ENCODE measurements around the gene ACR. TPM values are rescaled to one million over a fixed set of nuclear protein-coding genes. Genes with fewer than 3 reads are reported as not detected.

Gene ACR
- total RNA-seq, 1 experiment from 2014 or later = not detected

DNA sequence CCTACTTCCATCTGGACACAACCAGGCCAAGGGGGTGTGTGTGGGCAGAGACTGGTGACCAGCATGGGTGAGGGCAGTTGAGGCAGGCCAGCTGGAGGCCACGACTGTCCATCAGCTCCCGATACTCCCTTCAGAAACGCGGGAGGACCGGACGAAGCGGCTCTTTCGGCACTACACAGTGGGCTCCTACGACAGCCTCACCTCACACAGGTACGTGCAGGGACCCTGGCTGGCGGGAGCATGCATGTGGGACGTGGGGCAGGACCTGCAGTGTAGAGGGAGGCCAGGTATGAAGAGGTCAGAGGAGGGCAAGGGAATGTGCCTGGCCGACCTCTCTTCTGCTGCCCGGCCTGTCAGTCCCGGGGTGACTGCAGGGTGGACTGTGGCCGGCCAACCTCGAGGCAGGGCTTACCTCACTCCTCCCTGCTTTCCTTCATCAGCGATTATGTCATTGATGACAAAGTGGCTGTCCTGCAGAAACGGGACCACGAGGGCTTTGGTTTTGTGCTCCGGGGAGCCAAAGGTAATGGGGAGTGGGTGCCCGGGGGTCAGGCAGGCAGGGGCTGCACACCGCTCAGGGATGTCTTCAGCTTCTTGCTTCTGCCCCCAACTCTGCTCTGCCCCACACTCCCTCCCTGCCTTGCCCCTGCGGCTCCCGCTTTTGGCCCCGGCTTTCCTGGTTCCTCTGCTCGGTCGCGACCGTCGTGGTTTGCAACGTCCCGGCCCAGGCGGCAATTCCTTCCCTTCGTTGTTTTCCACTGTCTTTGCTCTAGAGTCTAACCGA is 34.1 kb upstream of the ACR start:
- no TSS peak for BruUV-seq (replicated peaks)
- intact Hi-C loops (cut with micrococcal nuclease; ENCODE audit: unreplicated experiment) = no loop called here
- TF ChIP-seq EZH2 (IDR thresholded peaks at IDR 0.05; ENCODE audit: borderline replicate concordance, low read depth, low read length, poor library complexity, severe bottlenecking) = no peak
- TF ChIP-seq, protein P1, sequence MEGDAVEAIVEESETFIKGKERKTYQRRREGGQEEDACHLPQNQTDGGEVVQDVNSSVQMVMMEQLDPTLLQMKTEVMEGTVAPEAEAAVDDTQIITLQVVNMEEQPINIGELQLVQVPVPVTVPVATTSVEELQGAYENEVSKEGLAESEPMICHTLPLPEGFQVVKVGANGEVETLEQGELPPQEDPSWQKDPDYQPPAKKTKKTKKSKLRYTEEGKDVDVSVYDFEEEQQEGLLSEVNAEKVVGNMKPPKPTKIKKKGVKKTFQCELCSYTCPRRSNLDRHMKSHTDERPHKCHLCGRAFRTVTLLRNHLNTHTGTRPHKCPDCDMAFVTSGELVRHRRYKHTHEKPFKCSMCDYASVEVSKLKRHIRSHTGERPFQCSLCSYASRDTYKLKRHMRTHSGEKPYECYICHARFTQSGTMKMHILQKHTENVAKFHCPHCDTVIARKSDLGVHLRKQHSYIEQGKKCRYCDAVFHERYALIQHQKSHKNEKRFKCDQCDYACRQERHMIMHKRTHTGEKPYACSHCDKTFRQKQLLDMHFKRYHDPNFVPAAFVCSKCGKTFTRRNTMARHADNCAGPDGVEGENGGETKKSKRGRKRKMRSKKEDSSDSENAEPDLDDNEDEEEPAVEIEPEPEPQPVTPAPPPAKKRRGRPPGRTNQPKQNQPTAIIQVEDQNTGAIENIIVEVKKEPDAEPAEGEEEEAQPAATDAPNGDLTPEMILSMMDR (conservative IDR thresholded peaks at IDR 0.05; ENCODE audit: low read depth, low read length) = no peak
- no peak for DNase-seq (ENCODE audit: low spot score)
- no peak overlapping the region for H3K4me3 ChIP-seq (ENCODE audit: low read depth, low read length, poor library complexity, severe bottlenecking)
- no peaks in the 10 kb centered on the region for H3K27me3 ChIP-seq (replicated peaks; ENCODE audit: insufficient read depth, low read depth, low read length, poor library complexity)
- H3K4me1 ChIP-seq (ENCODE audit: insufficient read depth, low read length, poor library complexity, severe bottlenecking) = peaks cover 4% of the 10 kb centered on the region
- no peaks in the 10 kb centered on the region for H3K36me3 ChIP-seq (ENCODE audit: insufficient read depth, low read length, poor library complexity, severe bottlenecking)
- ChIA-PET CTCF (no interaction called here), POLR2A (ENCODE audit: low non-redundant PET) (no interaction called here)
- no peaks in the 10 kb centered on the region for H3K9me3 ChIP-seq (ENCODE audit: low read depth, low read length, poor library complexity, severe bottlenecking)
- no peak overlapping the region for H3K27ac ChIP-seq (ENCODE audit: low read depth, low read length, poor library complexity, severe bottlenecking)

GRCh38 chr22:50704510-50705218 is 33.3 kb upstream of the ACR start:
- TF ChIP-seq, protein P1 (conservative IDR thresholded peaks at IDR 0.05; ENCODE audit: low read depth, low read length) = no peak
- Histone ChIP-seq H3K4me3 (ENCODE audit: low read depth, low read length, poor library complexity, severe bottlenecking) (no peak overlapping the region), H3K9me3 (ENCODE audit: low read depth, low read length, poor library complexity, severe bottlenecking) (no peaks in the 10 kb centered on the region), H3K27me3 (replicated peaks; ENCODE audit: insufficient read depth, low read depth, low read length, poor library complexity) (no peaks in the 10 kb centered on the region), H3K27ac (ENCODE audit: low read depth, low read length, poor library complexity, severe bottlenecking) (no peak overlapping the region), H3K36me3 (ENCODE audit: insufficient read depth, low read length, poor library complexity, severe bottlenecking) (no peaks in the 10 kb centered on the region), H3K4me1 (ENCODE audit: insufficient read depth, low read length, poor library complexity, severe bottlenecking) (peaks cover 4% of the 10 kb centered on the region)
- ChIA-PET POLR2A (ENCODE audit: low non-redundant PET) (no interaction called here), CTCF (interaction anchor here (0.6 kb wide), 1 partner anchor 247 kb away, joined by 5 read pairs; no protein-coding TSS in a partner anchor)
- DNase-seq (ENCODE audit: low spot score) = no peak
- no TSS peak for BruUV-seq (replicated peaks)
- intact Hi-C loops (cut with micrococcal nuclease; ENCODE audit: unreplicated experiment) = no loop called here

DNA sequence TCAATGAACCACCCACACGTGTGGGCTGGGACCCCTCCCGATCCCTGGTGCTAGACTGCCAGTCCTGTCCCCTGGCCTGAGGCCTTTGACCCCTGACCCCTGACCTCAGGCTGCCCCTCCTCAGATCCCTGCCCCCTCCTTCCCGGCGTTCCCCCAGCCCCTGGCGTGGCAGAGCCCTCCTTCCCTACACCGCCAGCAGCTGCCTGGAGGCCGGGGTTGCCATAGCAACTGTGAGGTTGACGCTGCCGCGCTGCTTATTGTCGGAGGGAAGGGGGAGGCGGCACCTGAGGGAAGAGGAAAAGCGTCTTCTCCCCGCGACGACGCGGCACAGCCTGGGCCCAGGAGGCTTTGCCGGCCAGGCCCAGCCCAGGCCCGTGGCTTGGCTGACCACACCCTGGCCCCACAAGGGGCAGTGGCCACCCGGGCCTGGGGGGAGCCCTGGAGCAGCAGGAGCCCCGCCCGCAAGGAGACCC is 32.7 kb upstream of the ACR start:
- TF ChIP-seq, protein P1 (conservative IDR thresholded peaks at IDR 0.05; ENCODE audit: low read depth, low read length) = no peak
- TF ChIP-seq EZH2 (IDR thresholded peaks at IDR 0.05; ENCODE audit: borderline replicate concordance, low read depth, low read length, poor library complexity, severe bottlenecking) = no peak
- CTCF ChIA-PET = interaction anchor here (0.6 kb wide), 1 partner anchor 247 kb away, joined by 5 read pairs; no protein-coding TSS in a partner anchor
- H3K4me1 ChIP-seq (ENCODE audit: insufficient read depth, low read length, poor library complexity, severe bottlenecking) = peaks cover 4% of the 10 kb centered on the region
- H3K27me3 ChIP-seq (replicated peaks; ENCODE audit: insufficient read depth, low read depth, low read length, poor library complexity) = no peaks in the 10 kb centered on the region
- BruUV-seq (replicated peaks) = no TSS peak
- no peaks in the 10 kb centered on the region for H3K9me3 ChIP-seq (ENCODE audit: low read depth, low read length, poor library complexity, severe bottlenecking)
- intact Hi-C loops (cut with micrococcal nuclease; ENCODE audit: unreplicated experiment) = no loop called here
- DNase-seq (ENCODE audit: low spot score) = peak; percentile 89
- POLR2A ChIA-PET (ENCODE audit: low non-redundant PET) = no interaction called here
- H3K36me3 ChIP-seq (ENCODE audit: insufficient read depth, low read length, poor library complexity, severe bottlenecking) = no peaks in the 10 kb centered on the region
- H3K27ac ChIP-seq (ENCODE audit: low read depth, low read length, poor library complexity, severe bottlenecking) = no peak overlapping the region
- peak overlapping the region; percentile 31 for H3K4me3 ChIP-seq (ENCODE audit: low read depth, low read length, poor library complexity, severe bottlenecking)
